Calu3 (cell line): ENCODE data around the gene ART3. TPM values are rescaled to one million over a fixed set of nuclear protein-coding genes. Genes with fewer than 3 reads are reported as not detected.

Experiments used
- BruUV-seq: library from RNA; stranded (reverse); fragments of 400-500 nt; replicated peaks from 2 replicates; lab custom pipeline; 2021; lab: Mats Ljungman, UMichigan
- CTCF ChIA-PET: fragments of 300-600 bp; sonication (Branson Sonifier 250); formaldehyde crosslinking; loops from one replicate; lab custom pipeline; 2022; ENCODE audit warnings: antibody characterized with exemption; lab: Charles Lee
- DNase-seq: peaks from one replicate; pipeline ENCODE4 v3.0.0; 2022
- H3K27ac Mint-ChIP-seq: one replicate; pipeline ENCODE4 v1.8.0; 2022; ENCODE audit warnings: mixed read lengths; ENCODE audit not compliant: unreplicated experiment
- H3K27me3 Mint-ChIP-seq: one replicate; pipeline ENCODE4 v1.8.0; 2022; ENCODE audit warnings: mixed read lengths; ENCODE audit not compliant: unreplicated experiment
- H3K36me3 Mint-ChIP-seq: one replicate; pipeline ENCODE4 v1.8.0; 2022; ENCODE audit warnings: mild to moderate bottlenecking, moderate library complexity, mixed read lengths; ENCODE audit not compliant: insufficient read depth, unreplicated experiment
- H3K4me1 Mint-ChIP-seq: one replicate; pipeline ENCODE4 v1.8.0; 2022; ENCODE audit warnings: mild to moderate bottlenecking, low read depth, mixed read lengths; ENCODE audit not compliant: unreplicated experiment
- H3K4me3 Mint-ChIP-seq: one replicate; pipeline ENCODE4 v1.8.0; 2022; ENCODE audit warnings: mild to moderate bottlenecking, low read depth, moderate library complexity, mixed read lengths; ENCODE audit not compliant: unreplicated experiment
- H3K9me3 Mint-ChIP-seq: one replicate; pipeline ENCODE4 v1.8.0; 2022; ENCODE audit warnings: low read depth, mixed read lengths; ENCODE audit not compliant: unreplicated experiment
- CTCF ChIP-seq: fragments of 200-600 bp; IDR thresholded peaks from one replicate; pipeline ENCODE4 v1.8.0; 2022; ENCODE audit warnings: antibody characterized with exemption; ENCODE audit not compliant: unreplicated experiment
- intact Hi-C: fragments of 100-400 bp; cut with micrococcal nuclease; formaldehyde crosslinking; loops from one replicate; pipeline ENCODE4 v1.10.0; 2022; ENCODE audit not compliant: unreplicated experiment
- total RNA-seq: library from RNA; stranded (reverse); gene quantifications from 2 replicates; pipeline ENCODE4 v1.2.3, GENCODE V29; 2022

Gene ART3
- total RNA-seq, 1 experiment from 2014 or later: 1.7 TPM

DNA sequence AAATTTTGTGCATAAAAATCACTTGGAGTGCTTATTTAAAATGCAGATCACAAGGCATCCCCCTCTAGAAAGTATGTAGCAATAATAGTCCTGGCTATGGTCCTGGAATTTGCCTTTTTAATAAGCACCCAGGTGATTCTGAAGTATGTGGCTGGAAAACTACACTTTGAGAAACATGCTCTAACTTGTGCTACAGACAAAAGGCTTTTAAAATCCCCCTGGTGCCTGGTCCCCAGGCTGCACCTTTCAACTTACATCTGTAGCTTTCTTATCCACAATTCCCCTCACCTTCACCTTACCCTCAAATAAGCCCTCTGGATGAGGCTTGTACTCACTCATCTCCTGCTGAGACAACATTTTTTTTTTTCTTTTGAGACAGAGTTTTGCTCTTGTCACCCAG is 21.1 kb downstream of the ART3 start:
- H3K27me3 Mint-ChIP-seq: no peaks in the 10 kb centered on the region
- peaks cover 6% of the 10 kb centered on the region for H3K4me1 Mint-ChIP-seq
- no peaks in the 10 kb centered on the region for H3K9me3 Mint-ChIP-seq
- no peak overlapping the region for H3K27ac Mint-ChIP-seq
- no peak for TF ChIP-seq CTCF
- intact Hi-C loops: no loop called here
- CTCF ChIA-PET: no interaction called here
- no peak for DNase-seq
- no peak overlapping the region for H3K4me3 Mint-ChIP-seq
- no peaks in the 10 kb centered on the region for H3K36me3 Mint-ChIP-seq
- no TSS peak for BruUV-seq

- Mint-ChIP-seq H3K27me3 (no peaks in the 10 kb centered on the region), H3K4me3 (no peak overlapping the region), H3K27ac (no peak overlapping the region), H3K4me1 (peaks cover 1% of the 10 kb centered on the region), H3K36me3 (no peaks in the 10 kb centered on the region), H3K9me3 (no peaks in the 10 kb centered on the region)
- no peak for TF ChIP-seq CTCF
- intact Hi-C loops: no loop called here
- no TSS peak for BruUV-seq
- no peak for DNase-seq
- CTCF ChIA-PET: no interaction called here
Measured at GRCh38 chr4:76096076-76096475, 21.6 kb downstream of the ART3 start.

DNA sequence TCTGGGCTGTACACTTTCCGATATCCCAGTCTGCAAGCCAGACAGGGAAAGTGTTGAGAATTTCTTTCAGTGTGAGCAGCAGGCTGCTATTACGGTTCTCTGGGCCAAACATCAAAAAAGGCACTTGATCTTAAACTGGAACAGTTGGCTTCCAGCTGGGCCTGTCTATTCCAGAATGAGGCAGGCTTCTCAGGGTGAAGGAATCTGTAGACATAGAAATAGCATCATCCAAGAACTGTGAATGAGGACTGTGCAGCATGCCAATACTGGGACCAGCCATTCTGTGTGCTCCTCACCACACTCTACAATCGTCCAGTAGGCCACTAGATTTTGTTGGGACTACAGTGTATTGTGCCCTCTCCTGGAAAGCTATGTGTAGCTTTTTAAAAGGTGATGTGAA is 31.1 kb downstream of the ART3 start:
- H3K27me3 Mint-ChIP-seq: no peaks in the 10 kb centered on the region
- H3K4me3 Mint-ChIP-seq: no peak overlapping the region
- no peaks in the 10 kb centered on the region for H3K36me3 Mint-ChIP-seq
- no peak for TF ChIP-seq CTCF
- H3K9me3 Mint-ChIP-seq: no peaks in the 10 kb centered on the region
- DNase-seq: no peak
- CTCF ChIA-PET: interaction anchor here (1.6 to 1.7 kb wide), 2 partner anchors 18 to 106 kb away, joined by 3 read pairs; no protein-coding TSS in a partner anchor
- intact Hi-C loops: no loop called here
- no peaks in the 10 kb centered on the region for H3K4me1 Mint-ChIP-seq
- no TSS peak for BruUV-seq
- no peak overlapping the region for H3K27ac Mint-ChIP-seq

- H3K9me3 Mint-ChIP-seq: no peaks in the 10 kb centered on the region
- DNase-seq: no peak
- H3K4me3 Mint-ChIP-seq: no peak overlapping the region
- intact Hi-C loops: no loop called here
- no peaks in the 10 kb centered on the region for H3K27me3 Mint-ChIP-seq
- no peaks in the 10 kb centered on the region for H3K36me3 Mint-ChIP-seq
- no peaks in the 10 kb centered on the region for H3K4me1 Mint-ChIP-seq
- TF ChIP-seq CTCF: no peak
- no TSS peak for BruUV-seq
- CTCF ChIA-PET: interaction anchor here (1.6 to 1.7 kb wide), 2 partner anchors 19 to 107 kb away, joined by 3 read pairs; no protein-coding TSS in a partner anchor
- H3K27ac Mint-ChIP-seq: no peak overlapping the region
Measured at GRCh38 chr4:76106442-76106841, 31.9 kb downstream of the ART3 start.
